ENCODE data around the gene EMX1.

Gene EMX1

DNA sequence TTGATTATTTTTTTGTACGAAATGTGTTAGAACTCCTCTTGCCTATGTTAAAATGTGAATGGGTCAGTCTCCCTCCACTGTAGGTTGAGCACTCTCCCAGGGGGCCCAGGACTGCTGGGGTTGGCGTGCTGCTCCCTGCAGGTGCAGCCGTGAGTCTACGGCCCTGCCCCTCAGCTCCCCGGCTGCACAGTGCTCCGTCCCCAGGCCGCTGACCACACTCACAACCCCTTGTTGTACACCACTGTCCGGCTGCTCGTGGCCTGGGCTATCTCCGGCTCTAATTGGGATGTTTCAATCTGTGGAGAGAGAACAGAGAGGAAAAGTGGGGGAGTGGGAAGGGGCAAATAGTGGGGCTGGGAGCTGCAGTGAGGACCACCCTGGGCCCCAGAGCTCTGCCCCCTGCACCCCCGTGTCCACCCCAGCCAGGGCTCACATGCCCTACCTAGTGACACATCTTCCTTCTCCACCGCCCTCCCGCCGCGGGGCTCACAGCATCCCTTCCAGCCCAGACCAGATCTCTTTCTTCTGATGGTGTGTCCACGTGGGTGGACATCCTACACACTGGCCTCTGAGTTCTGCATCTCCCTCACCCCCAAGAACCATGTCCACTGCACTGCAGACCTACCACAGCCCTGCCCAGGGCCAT is 27.6 kb downstream of the EMX1 start:
- Histone ChIP-seq H3K4me3 (ENCODE audit: low read depth, low read length) (no peak overlapping the region), H3K9me3 (ENCODE audit: severe bottlenecking) (no peaks in the 10 kb centered on the region), H3K27me3 (ENCODE audit: insufficient read depth, low read depth, severe bottlenecking) (no peaks in the 10 kb centered on the region), H3K27ac (no peak overlapping the region), H3K36me3 (peaks cover 3% of the 10 kb centered on the region; the same call in 1 of the 2 replicates)
- no peak for DNase-seq
- TF ChIP-seq, protein P1, sequence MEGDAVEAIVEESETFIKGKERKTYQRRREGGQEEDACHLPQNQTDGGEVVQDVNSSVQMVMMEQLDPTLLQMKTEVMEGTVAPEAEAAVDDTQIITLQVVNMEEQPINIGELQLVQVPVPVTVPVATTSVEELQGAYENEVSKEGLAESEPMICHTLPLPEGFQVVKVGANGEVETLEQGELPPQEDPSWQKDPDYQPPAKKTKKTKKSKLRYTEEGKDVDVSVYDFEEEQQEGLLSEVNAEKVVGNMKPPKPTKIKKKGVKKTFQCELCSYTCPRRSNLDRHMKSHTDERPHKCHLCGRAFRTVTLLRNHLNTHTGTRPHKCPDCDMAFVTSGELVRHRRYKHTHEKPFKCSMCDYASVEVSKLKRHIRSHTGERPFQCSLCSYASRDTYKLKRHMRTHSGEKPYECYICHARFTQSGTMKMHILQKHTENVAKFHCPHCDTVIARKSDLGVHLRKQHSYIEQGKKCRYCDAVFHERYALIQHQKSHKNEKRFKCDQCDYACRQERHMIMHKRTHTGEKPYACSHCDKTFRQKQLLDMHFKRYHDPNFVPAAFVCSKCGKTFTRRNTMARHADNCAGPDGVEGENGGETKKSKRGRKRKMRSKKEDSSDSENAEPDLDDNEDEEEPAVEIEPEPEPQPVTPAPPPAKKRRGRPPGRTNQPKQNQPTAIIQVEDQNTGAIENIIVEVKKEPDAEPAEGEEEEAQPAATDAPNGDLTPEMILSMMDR (IDR thresholded peaks at IDR 0.05; ENCODE audit: low read depth, low read length), result no peak

DNA sequence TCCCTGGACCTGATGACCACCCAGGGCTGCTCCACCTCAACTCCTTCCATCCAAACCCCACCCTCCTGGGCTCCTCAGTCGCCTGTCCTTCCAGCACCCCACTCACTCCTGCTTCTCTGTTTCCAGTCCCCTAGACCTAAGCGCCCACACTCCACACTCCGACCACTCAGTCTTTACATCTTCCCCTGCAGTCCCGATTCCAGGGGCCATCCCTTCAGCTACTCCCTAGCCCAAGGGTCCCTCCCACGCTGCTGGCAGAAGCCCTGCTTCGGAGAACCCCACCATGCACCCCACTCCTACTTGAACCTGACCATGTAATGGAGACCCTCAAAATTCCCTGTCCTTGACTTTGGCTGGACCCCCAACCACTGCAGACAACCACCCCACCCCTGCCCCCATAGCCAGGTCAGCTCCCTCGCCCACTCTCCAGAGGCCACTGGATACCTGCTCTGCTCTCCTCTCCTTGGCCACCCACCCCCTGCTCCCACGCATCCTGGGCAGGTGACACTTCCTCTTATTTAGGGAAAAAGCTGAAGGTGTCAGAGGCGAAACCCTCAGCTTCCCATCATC is 28.2 kb downstream of the EMX1 start:
- no peaks in the 10 kb centered on the region for H3K27me3 ChIP-seq (ENCODE audit: insufficient read depth, low read depth, severe bottlenecking)
- TF ChIP-seq, protein P1 (IDR thresholded peaks at IDR 0.05; ENCODE audit: low read depth, low read length), result no peak
- H3K4me3 ChIP-seq (ENCODE audit: low read depth, low read length), result no peak overlapping the region
- no peaks in the 10 kb centered on the region for H3K9me3 ChIP-seq (ENCODE audit: severe bottlenecking)
- DNase-seq, result no peak
- H3K36me3 ChIP-seq, result peaks cover 3% of the 10 kb centered on the region; the same call in 1 of the 2 replicates
- H3K27ac ChIP-seq, result no peak overlapping the region

DNA sequence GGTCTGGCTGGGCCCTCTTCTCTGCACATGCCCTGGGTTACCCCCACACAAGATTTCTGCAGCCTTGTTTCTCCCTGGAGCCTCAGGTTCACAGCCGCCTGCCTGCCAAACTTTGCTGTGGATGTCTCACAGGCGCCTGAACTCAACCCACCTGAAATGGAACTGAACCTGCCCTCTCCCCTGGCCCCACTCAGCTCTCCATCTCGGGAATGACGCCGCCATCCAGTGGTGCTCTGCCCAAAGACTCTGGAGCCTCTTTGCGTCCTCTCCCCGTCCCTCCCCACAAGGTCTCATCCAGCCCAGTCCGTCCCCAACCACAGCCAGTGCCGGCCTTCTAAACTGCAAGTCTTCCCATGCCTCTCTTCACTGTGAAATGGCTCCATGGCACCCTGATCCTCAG is 29.1 kb downstream of the EMX1 start:
- Histone ChIP-seq H3K36me3 (peaks cover 3% of the 10 kb centered on the region; the same call in 1 of the 2 replicates), H3K27me3 (ENCODE audit: insufficient read depth, low read depth, severe bottlenecking) (no peaks in the 10 kb centered on the region), H3K9me3 (ENCODE audit: severe bottlenecking) (no peaks in the 10 kb centered on the region), H3K27ac (no peak overlapping the region), H3K4me3 (ENCODE audit: low read depth, low read length) (no peak overlapping the region)
- TF ChIP-seq, protein P1 (IDR thresholded peaks at IDR 0.05; ENCODE audit: low read depth, low read length), result no peak
- no peak for DNase-seq

DNA sequence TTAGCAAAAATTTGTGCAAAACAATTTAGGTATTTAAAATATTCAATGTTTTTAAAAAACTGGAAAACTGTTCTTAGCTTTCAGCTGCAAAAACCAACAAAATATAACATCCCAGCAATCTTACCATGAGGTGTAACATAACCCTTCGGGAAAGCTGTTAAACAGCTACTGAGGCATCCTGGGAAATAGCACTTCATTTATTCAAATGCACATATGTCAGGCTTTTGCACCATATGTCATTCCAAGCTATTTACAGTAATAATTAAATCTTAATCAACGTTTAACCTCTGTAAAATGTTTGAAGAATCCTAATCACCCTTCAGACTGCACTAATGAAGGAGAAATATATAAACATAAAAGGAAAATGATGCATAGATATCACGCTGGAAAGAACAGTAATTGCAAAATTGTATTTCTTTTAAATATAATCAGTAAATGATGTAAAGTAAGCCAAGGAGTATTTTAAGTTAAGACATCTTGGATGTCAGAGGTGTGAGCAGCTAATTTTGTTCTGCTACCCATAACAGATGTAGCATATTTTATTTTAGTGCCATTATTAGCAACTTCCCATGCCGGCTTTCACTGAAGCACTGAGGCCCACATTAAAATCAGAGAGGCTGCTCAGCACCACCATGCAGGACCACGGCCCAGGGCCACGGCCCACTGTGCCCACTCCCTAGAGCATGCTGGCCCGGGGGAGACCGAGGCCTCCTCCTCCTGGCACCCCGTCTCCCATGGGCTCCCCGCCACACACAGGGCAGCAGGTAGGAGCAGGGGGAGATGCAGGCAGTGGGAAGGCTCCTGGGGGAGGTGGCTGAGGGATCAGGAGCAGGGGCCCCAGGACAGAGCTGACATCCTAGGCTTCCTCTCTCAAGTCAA is 30.9 kb downstream of the EMX1 start:
- no peaks in the 10 kb centered on the region for H3K9me3 ChIP-seq (ENCODE audit: severe bottlenecking)
- TF ChIP-seq, protein P1 (IDR thresholded peaks at IDR 0.05; ENCODE audit: low read depth, low read length), result no peak
- no peak overlapping the region for H3K27ac ChIP-seq
- peaks cover 3% of the 10 kb centered on the region; the same call in 1 of the 2 replicates for H3K36me3 ChIP-seq
- no peaks in the 10 kb centered on the region for H3K27me3 ChIP-seq (ENCODE audit: insufficient read depth, low read depth, severe bottlenecking)
- no peak overlapping the region for H3K4me3 ChIP-seq (ENCODE audit: low read depth, low read length)
- DNase-seq, result no peak

DNA sequence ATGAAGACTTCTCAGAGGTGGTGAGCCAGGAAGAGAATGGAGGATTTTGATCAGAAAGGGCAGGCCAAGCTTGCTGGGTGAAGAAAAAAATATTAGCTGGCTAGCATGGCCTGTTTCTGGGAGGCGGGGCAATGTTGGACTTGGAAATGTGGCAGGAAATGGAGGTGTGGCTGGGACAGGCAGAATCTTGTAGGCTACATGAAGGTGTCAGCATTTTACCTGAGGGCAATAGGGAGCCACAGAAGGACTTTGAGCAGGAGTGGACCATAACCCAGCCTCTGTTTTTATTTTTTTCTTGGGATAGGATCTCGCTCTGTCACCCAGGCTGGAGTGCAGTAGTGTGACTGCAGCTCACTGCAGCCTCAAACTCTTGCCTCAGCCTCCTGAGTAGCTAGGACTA is 31.7 kb downstream of the EMX1 start:
- Histone ChIP-seq H3K27me3 (ENCODE audit: insufficient read depth, low read depth, severe bottlenecking) (no peaks in the 10 kb centered on the region), H3K36me3 (no peaks in the 10 kb centered on the region), H3K4me3 (ENCODE audit: low read depth, low read length) (no peak overlapping the region), H3K27ac (no peak overlapping the region), H3K9me3 (ENCODE audit: severe bottlenecking) (no peaks in the 10 kb centered on the region)
- no peak for DNase-seq
- TF ChIP-seq, protein P1 (IDR thresholded peaks at IDR 0.05; ENCODE audit: low read depth, low read length), result no peak
